ENCODE results near the gene ECHDC1. TPM values are rescaled to one million over a fixed set of nuclear protein-coding genes. Genes with fewer than 3 reads are reported as not detected.

ECHDC1 gene
- total and polyA plus RNA-seq, 2 of the 4 experiments (the other 2 are of a cell fraction), result 33.1 to 40.3 TPM

GRCh38 chr6:127298475-127298874 lies 44.9 kb downstream of the ECHDC1 start:
- ATAC-seq (ENCODE audit: low read depth), result no peak
- H4K5ac ChIP-seq (ENCODE audit: low read depth, low read length), result no peak overlapping the region

More at GRCh38 chr6:127298475-127298874, 44.9 kb downstream of the ECHDC1 start:
- no peak overlapping the region for H3K4me3 ChIP-seq (ENCODE audit: insufficient read depth, low read depth, low read length)
- no peak overlapping the region for H2BK20ac ChIP-seq (ENCODE audit: low read depth, low read length)
- H2BK15ac ChIP-seq (ENCODE audit: low read depth, low read length), result no peak overlapping the region
- POLR2A ChIA-PET (ENCODE audit: unreplicated experiment), result no interaction called here
- peaks cover 6% of the 10 kb centered on the region for H4K20me1 ChIP-seq (ENCODE audit: insufficient read depth, low read length)
- H3K36me3 ChIP-seq (ENCODE audit: control insufficient read depth, insufficient read depth, low read length), result peaks cover 4% of the 10 kb centered on the region; the same call in 1 of the 2 replicates
- no peaks in the 10 kb centered on the region; the same call in none of the 2 replicates for H3K4me1 ChIP-seq (ENCODE audit: control insufficient read depth, insufficient read depth, low read length)
- CTCF ChIA-PET, result interaction anchor here (1.4 kb wide), 1 partner anchor 218 kb away, joined by 4 read pairs; no protein-coding TSS in a partner anchor
- WGBS, 2 experiments (ENCODE audit: extremely low coverage in 2 of 2, insufficient read length in 1 of 2), result no CpG with 5 or more reads among the region's 2 CpGs
- H3K9me3 ChIP-seq (ENCODE audit: control insufficient read depth, insufficient read depth, low read length), result no peaks in the 10 kb centered on the region
- no peak for TF ChIP-seq USF2 (IDR thresholded peaks at IDR 0.05; ENCODE audit: low read depth, low read length)
- TF ChIP-seq RCOR1 (IDR thresholded peaks at IDR 0.05; ENCODE audit: insufficient replicate concordance, low read length), result no peak
- TF ChIP-seq FOS (IDR thresholded peaks at IDR 0.05; ENCODE audit: low read depth, low read length), result no peak
- no peak overlapping the region for H3K9ac ChIP-seq (ENCODE audit: low read depth, low read length)
- in situ Hi-C loops (cut with MboI; ENCODE audit: low sequenced_read_pairs) (no loop called here), dilution Hi-C loops (cut with HindIII; ENCODE audit: low sequenced_read_pairs, unreplicated experiment) (no loop called here), intact Hi-C loops (cut with micrococcal nuclease) (no loop called here)
- no peak overlapping the region for H3K27ac ChIP-seq (ENCODE audit: insufficient read depth, low read length)
- H2AK5ac ChIP-seq (ENCODE audit: low read depth, low read length), result no peak overlapping the region
- H3K14ac ChIP-seq (replicated peaks; ENCODE audit: low read depth, low read length), result no peak overlapping the region
- H4K8ac ChIP-seq (ENCODE audit: low read depth in 2 of 2, low read length in 2 of 2), result no peak overlapping the region
- no TSS peak for BruUV-seq (replicated peaks)
- H3K18ac ChIP-seq (ENCODE audit: low read depth, low read length), result no peak overlapping the region
- H2BK120ac ChIP-seq (ENCODE audit: low read depth, low read length), result no peak overlapping the region
- no peaks in the 10 kb centered on the region for H3K27me3 ChIP-seq (ENCODE audit: control insufficient read depth, insufficient read depth, low read length)
- H3K4me2 ChIP-seq (ENCODE audit: low read depth, low read length), result no peak overlapping the region
- H3K79me1 ChIP-seq (ENCODE audit: low read depth in 1 of 2, low read length in 2 of 2), result peaks cover 8 to 32% of the 10 kb centered on the region in 2 experiments; a peak in 2 of 4 replicates
- no peak overlapping the region for H3K4ac ChIP-seq (ENCODE audit: low read depth, low read length)
- H3K9me1 ChIP-seq (ENCODE audit: insufficient read depth, low read length), result peaks cover 6% of the 10 kb centered on the region; the same call in 1 of the 2 replicates
- no peak overlapping the region for H2AFZ ChIP-seq (replicated peaks; ENCODE audit: low read length, poor library complexity)
- H4K91ac ChIP-seq (ENCODE audit: insufficient read depth, low read depth, low read length), result no peak overlapping the region
- no peak overlapping the region for H3K23ac ChIP-seq (ENCODE audit: low read depth, low read length)
- no peak for DNase-seq
- H3K56ac ChIP-seq (ENCODE audit: extremely low read depth, insufficient read depth, low read length), result no peak overlapping the region
- H2BK5ac ChIP-seq (ENCODE audit: low read depth, low read length, poor library complexity, severe bottlenecking), result no peak overlapping the region
- no peak overlapping the region for H2AK9ac ChIP-seq (replicated peaks; ENCODE audit: low read depth, low read length, poor library complexity)

Measured in IMR-90 (cell line).